Ureter (tissue), 1 donor: ENCODE results near the gene PRPF38A. TPM values are rescaled to one million over a fixed set of nuclear protein-coding genes. Genes with fewer than 3 reads are reported as not detected.

Source experiments
- DNase-seq: peaks from one replicate; pipeline ENCODE4 v3.0.0-alpha.2; 2020; ENCODE audit warnings: low spot score
- total RNA-seq: library from RNA; stranded (reverse); gene quantifications from one replicate; pipeline ENCODE4 v1.2.4, GENCODE V29; 2023
- donor health status: DM: yes; HTN: yes; CAD: no.

The PRPF38A gene
- total RNA-seq, 1 donor from 2014 or later: 50.8 TPM

DNA sequence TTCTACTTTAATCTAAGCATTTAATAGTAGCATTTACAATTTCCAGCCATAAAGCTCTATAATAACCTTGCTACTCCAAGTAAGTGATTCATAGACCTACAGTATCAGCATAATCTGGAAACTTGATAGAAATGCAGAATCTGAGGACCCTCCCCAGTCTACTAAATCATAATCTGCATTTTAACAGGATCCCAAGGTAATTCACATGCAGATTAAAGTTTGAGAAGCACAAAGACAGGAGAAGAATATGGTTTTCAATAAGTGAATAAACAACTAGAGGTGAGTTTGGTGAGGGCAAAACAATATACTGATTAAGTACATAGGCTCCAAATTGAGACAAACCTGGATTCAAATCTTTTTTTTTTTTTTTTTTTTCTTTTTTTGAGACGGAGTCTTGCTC lies 57.4 kb downstream of the PRPF38A start:
- DNase-seq: no peak

DNA sequence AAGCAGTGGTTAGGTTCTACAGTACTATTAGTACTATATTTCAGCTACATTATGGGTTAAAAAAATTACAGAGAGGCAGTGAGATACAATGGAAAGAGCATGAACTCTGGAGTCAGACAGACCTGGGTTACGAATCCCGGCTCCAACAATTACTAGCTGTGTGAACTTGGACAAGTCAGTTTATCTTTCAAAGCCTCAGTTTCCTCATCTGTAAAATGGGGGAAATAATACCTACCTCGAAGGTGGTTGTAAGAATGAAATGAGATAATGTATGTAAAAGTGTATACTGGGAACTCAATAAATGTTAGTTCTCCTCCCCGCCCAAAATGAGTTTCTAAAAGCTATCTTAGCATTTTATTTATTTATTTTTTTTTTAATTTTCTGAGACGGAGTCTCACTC lies 59.5 kb downstream of the PRPF38A start:
- DNase-seq: no peak

DNA sequence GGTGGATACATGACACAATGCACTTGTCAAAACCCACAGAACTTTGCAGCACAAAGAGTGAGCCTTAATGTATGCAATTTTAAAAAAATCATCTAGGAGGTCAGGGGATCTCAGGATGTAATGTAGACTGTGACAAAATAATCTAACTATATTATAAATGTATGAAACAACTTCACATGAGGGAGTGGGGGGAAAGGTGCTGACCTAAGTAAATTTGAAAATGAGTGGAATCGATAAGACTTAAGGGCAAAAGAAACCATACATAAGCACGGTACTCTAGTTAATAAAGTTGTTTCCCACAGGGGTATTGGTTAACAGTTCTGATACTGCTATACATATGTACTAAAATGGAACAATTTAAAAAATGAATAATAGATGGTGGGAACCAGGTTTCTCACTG lies 64.7 kb downstream of the PRPF38A start:
- no peak for DNase-seq

Other genes starting within 250 kb of the PRPF38A start
- gene CC2D1B, start 38.4 kb upstream of the PRPF38A start, total RNA-seq: 39.4 TPM
- 1.1 TPM for gene ORC1, start 179 bp upstream of the PRPF38A start, total RNA-seq
- 69.3 TPM for gene TUT4, start 148.5 kb downstream of the PRPF38A start, total RNA-seq
- 8.9 TPM for gene GPX7, start 197.8 kb downstream of the PRPF38A start, total RNA-seq
- gene SHISAL2A, start 228.6 kb downstream of the PRPF38A start, total RNA-seq: 1.1 TPM